Measurements from ENCODE around the gene LRP1.

Gene LRP1

DNA sequence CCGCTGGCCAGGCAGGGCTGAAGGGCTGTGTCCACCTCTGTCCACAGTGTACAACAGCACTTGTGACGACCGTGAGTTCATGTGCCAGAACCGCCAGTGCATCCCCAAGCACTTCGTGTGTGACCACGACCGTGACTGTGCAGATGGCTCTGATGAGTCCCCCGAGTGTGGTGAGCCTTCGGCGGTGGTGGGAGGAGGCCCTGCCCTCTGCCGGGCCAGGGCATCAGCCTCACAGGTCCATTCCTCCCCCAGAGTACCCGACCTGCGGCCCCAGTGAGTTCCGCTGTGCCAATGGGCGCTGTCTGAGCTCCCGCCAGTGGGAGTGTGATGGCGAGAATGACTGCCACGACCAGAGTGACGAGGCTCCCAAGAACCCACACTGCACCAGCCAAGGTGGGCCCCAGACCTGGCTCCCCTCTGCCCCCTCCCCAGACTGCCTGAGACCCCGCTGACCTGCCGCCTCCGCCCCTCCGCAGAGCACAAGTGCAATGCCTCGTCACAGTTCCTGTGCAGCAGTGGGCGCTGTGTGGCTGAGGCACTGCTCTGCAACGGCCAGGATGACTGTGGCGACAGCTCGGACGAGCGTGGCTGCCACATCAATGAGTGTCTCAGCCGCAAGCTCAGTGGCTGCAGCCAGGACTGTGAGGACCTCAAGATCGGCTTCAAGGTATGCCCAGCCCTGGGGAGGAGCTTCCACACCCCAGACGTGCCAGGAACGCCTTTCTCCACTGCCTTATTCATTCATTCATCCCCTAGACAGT lies 67.5 kb downstream of the LRP1 start:
- DNase-seq (ENCODE audit: low read depth): no peak

- no peak for DNase-seq (ENCODE audit: low read depth)
Measured at GRCh38 chr12:57196439-57196838, 68.2 kb downstream of the LRP1 start.

- no peak for DNase-seq (ENCODE audit: low read depth)
Measured at GRCh38 chr12:57196956-57197355, 68.7 kb downstream of the LRP1 start.

DNA sequence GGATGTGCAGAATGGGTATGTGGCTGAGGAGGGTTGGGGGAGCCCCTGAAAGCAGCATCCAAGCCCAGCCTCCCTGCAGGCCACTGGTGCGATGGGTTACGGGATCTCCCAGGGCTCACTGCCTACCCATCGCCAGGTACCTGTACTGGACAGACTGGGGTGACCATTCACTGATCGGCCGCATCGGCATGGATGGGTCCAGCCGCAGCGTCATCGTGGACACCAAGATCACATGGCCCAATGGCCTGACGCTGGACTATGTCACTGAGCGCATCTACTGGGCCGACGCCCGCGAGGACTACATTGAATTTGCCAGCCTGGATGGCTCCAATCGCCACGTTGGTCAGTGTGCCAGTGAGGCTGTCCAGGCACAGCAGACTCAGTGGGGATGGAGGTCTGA lies 70.0 kb downstream of the LRP1 start:
- DNase-seq (ENCODE audit: low read depth): no peak

DNA sequence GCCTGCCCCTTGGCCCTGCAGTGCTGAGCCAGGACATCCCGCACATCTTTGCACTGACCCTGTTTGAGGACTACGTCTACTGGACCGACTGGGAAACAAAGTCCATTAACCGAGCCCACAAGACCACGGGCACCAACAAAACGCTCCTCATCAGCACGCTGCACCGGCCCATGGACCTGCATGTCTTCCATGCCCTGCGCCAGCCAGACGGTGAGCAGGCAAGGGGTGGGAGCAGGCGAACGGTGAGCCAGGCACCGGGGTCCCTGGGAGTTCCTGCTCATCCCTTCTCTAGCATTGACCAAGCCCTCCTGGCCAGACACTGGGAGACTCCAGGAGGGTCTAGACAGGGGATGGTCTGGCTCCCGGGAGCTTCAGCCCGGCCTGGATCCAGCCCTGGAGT lies 70.9 kb downstream of the LRP1 start:
- DNase-seq (ENCODE audit: low read depth): no peak

GRCh38 chr12:57200497-57200896 lies 72.2 kb downstream of the LRP1 start:
- no peak for DNase-seq (ENCODE audit: low read depth)

- DNase-seq (ENCODE audit: low read depth): no peak
Measured at GRCh38 chr12:57201219-57201618, 72.9 kb downstream of the LRP1 start.

DNA sequence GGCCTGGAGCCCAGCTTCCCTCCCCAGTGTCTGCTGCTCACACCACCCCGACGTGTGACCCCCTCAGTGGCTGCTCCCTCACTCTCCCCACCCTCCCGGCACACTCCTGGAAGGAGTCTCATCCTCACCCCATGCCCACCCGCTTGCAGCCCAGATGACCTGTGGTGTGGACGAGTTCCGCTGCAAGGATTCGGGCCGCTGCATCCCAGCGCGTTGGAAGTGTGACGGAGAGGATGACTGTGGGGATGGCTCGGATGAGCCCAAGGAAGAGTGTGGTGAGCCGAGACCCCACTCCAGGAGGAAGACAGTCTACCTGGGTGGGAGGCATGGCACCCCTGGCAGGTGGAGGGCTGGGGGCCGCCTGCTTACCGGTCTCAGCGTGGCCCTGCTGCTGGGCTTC lies 73.3 kb downstream of the LRP1 start:
- DNase-seq (ENCODE audit: low read depth): no peak

GRCh38 chr12:57202321-57202720 lies 74.0 kb downstream of the LRP1 start:
- no peak for DNase-seq (ENCODE audit: low read depth)

DNA sequence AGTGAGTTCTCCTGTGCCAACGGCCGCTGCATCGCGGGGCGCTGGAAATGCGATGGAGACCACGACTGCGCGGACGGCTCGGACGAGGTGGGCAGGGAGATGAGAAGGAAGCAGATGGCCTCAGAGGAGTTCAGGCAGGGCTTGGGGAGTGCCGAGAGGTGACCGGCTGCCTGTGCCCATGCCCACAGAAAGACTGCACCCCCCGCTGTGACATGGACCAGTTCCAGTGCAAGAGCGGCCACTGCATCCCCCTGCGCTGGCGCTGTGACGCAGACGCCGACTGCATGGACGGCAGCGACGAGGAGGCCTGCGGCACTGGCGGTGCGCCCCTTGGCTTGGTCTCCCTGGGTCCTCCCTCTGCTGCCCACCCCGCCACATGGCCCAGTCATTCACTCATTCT lies 74.9 kb downstream of the LRP1 start:
- DNase-seq (ENCODE audit: low read depth): no peak

GRCh38 chr12:57203791-57204190 lies 75.5 kb downstream of the LRP1 start:
- no peak for DNase-seq (ENCODE audit: low read depth)

DNA sequence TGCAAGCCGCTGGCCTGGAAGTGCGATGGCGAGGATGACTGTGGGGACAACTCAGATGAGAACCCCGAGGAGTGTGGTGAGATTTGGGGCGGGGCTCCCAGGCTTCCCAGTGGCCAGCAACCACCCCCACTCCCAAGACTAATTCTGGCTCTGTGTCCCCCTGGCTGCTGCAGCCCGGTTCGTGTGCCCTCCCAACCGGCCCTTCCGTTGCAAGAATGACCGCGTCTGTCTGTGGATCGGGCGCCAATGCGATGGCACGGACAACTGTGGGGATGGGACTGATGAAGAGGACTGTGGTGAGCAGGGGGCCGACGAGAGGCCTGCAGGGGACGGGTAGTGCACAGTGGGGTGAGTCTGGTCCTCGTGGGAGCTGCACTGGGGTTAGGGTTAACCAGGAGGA lies 76.2 kb downstream of the LRP1 start:
- DNase-seq (ENCODE audit: low read depth): no peak

- no peak for DNase-seq (ENCODE audit: low read depth)
Measured at GRCh38 chr12:57205186-57205585, 76.9 kb downstream of the LRP1 start.

GRCh38 chr12:57205931-57206330 lies 77.6 kb downstream of the LRP1 start:
- no peak for DNase-seq (ENCODE audit: low read depth)

GRCh38 chr12:57207731-57208630 lies 79.7 kb downstream of the LRP1 start:
- no peak for DNase-seq (ENCODE audit: low read depth)

DNA sequence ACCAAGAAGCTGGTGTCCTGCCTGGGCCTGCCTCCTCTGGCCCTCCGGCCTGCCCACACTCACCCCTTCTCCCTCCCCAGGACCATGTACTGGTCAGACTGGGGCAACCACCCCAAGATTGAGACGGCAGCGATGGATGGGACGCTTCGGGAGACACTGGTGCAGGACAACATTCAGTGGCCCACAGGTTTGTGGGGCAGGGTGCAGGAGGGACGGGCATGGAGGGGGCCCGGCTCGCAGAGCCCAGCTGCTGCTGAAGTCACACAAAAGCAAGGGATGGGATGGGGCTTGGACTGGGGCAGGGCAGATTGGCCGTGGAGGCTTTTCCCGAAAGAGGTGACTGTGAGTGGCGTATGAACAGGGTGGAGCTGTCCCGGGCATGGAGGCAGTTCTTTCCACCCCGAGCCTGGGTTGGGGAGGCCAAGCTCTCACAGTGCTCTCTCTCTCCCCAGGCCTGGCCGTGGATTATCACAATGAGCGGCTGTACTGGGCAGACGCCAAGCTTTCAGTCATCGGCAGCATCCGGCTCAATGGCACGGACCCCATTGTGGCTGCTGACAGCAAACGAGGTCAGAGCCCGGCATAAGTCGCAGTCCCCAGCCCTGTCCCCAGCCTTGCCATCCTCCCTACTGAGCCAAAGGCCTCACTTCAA lies 80.5 kb downstream of the LRP1 start:
- no peak for DNase-seq (ENCODE audit: low read depth)

- DNase-seq (ENCODE audit: low read depth): no peak
Measured at GRCh38 chr12:57209916-57210315, 81.6 kb downstream of the LRP1 start.

DNA sequence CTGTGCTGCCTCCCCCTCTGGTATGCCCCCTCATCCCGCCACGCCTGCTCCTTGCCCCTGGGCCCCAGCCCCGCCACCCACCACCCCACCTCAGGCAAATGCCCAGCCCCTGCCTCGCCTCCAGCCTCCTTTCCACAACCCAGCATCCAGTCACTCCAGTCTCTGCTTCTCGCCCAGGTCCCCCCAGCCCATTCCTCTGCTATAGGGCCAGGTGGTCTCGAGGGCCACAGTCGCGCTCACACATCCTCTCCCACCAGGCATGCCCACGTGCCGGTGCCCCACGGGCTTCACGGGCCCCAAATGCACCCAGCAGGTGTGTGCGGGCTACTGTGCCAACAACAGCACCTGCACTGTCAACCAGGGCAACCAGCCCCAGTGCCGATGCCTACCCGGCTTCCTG lies 82.2 kb downstream of the LRP1 start:
- DNase-seq (ENCODE audit: low read depth): no peak

DNA sequence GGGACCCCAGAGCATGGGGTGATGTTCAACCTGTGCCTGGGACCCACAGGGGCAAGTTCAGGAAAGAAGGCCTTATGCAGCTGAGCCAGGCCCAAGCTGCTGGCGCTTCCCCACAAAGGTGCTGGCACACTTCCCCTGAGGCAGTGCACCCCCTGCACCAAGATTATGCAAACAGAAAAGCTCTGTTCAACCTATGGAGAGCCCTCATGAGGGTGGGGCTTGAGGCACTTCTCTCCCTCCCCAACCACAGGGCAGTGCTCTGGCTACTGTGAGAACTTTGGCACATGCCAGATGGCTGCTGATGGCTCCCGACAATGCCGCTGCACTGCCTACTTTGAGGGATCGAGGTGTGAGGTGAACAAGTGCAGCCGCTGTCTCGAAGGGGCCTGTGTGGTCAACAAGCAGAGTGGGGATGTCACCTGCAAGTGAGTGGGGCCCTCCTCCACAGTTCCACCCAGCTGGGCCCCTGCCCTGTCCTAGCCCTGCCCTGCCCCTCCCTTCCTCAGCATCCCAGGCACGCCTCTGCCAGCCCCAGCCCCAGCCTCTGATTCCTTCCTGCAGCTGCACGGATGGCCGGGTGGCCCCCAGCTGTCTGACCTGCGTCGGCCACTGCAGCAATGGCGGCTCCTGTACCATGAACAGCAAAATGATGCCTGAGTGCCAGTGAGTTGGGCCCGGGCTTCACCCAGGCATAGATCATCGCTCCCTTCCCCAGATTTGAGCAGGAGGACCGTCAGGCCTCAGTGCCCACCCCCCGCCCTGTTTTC lies 82.8 kb downstream of the LRP1 start:
- no peak for DNase-seq (ENCODE audit: low read depth)

GRCh38 chr12:57211791-57212700 lies 83.8 kb downstream of the LRP1 start:
- DNase-seq (ENCODE audit: low read depth): no peak

DNA sequence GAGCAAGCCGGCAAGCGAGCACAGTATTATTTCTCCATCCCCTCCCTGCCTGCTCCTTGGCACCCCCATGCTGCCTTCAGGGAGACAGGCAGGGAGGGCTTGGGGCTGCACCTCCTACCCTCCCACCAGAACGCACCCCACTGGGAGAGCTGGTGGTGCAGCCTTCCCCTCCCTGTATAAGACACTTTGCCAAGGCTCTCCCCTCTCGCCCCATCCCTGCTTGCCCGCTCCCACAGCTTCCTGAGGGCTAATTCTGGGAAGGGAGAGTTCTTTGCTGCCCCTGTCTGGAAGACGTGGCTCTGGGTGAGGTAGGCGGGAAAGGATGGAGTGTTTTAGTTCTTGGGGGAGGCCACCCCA lies 84.4 kb downstream of the LRP1 start:
- no peak for DNase-seq (ENCODE audit: low read depth)
